Neutrophil (primary cell): Measurements from ENCODE around the gene CRTAC1.

Experiments used
- H3K27ac ChIP-seq: fragments of 200-600 bp; sonication (generic); 2 replicates; pipeline ENCODE4 v1.5.1; 2016; ENCODE audit warnings: mild to moderate bottlenecking, moderate library complexity
- H3K27me3 ChIP-seq: fragments of 200-600 bp; sonication (generic); 2 replicates; pipeline ENCODE4 v1.6.0; 2016; ENCODE audit warnings: mild to moderate bottlenecking
- H3K36me3 ChIP-seq: fragments of 200-600 bp; sonication (generic); 2 replicates; pipeline ENCODE4 v1.5.1; 2017
- H3K4me1 ChIP-seq, 2 experiments: fragments of 200-600 bp in 1 of 2; sonication (generic) in 1 of 2; 1 replicate in 1 of 2; 2 replicates in 1 of 2; pipeline versions ENCODE4 v1.5.1 to v1.6.1; 2013 to 2016; ENCODE audit warnings: low read depth in 1 of 2, low read length in 1 of 2, mild to moderate bottlenecking in 1 of 2, moderate library complexity in 1 of 2; ENCODE audit not compliant: control insufficient read depth in 1 of 2, insufficient read depth in 1 of 2
- H3K4me3 ChIP-seq, 2 experiments: fragments of 200-600 bp in 1 of 2; sonication (generic) in 1 of 2; 1 replicate in 1 of 2; 2 replicates in 1 of 2; pipeline ENCODE4 v1.5.1; 2013 to 2016; ENCODE audit warnings: low read depth in 1 of 2, low read length in 1 of 2, mild to moderate bottlenecking in 1 of 2, moderate library complexity in 1 of 2
- H3K9me3 ChIP-seq: fragments of 200-600 bp; sonication (generic); 2 replicates; pipeline ENCODE4 v1.5.1; 2016
- TF ChIP-seq, protein P1 (sequence below): fragments of 200-600 bp; sonication (generic); IDR thresholded peaks from 2 replicates; pipeline ENCODE4 v1.5.1; 2016; ENCODE audit warnings: antibody characterized with exemption

The CRTAC1 gene

GRCh38 chr10:97898429-97898828 lies 132.0 kb downstream of the CRTAC1 start:
- TF ChIP-seq, protein P1, sequence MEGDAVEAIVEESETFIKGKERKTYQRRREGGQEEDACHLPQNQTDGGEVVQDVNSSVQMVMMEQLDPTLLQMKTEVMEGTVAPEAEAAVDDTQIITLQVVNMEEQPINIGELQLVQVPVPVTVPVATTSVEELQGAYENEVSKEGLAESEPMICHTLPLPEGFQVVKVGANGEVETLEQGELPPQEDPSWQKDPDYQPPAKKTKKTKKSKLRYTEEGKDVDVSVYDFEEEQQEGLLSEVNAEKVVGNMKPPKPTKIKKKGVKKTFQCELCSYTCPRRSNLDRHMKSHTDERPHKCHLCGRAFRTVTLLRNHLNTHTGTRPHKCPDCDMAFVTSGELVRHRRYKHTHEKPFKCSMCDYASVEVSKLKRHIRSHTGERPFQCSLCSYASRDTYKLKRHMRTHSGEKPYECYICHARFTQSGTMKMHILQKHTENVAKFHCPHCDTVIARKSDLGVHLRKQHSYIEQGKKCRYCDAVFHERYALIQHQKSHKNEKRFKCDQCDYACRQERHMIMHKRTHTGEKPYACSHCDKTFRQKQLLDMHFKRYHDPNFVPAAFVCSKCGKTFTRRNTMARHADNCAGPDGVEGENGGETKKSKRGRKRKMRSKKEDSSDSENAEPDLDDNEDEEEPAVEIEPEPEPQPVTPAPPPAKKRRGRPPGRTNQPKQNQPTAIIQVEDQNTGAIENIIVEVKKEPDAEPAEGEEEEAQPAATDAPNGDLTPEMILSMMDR: no peak
- Histone ChIP-seq H3K36me3 (no peaks in the 10 kb centered on the region), H3K9me3 (no peaks in the 10 kb centered on the region), H3K4me3 (no peak overlapping the region), H3K4me1 (no peaks in the 10 kb centered on the region), H3K27me3 (peaks cover 10% of the 10 kb centered on the region), H3K27ac (no peak overlapping the region)

- TF ChIP-seq, protein P1: no peak
- Histone ChIP-seq H3K9me3 (no peaks in the 10 kb centered on the region), H3K4me3 (no peak overlapping the region), H3K4me1 (no peaks in the 10 kb centered on the region), H3K27me3 (peaks cover 25% of the 10 kb centered on the region), H3K27ac (no peak overlapping the region), H3K36me3 (no peaks in the 10 kb centered on the region)
Observed at GRCh38 chr10:97896756-97897358, 133.6 kb downstream of the CRTAC1 start.

DNA sequence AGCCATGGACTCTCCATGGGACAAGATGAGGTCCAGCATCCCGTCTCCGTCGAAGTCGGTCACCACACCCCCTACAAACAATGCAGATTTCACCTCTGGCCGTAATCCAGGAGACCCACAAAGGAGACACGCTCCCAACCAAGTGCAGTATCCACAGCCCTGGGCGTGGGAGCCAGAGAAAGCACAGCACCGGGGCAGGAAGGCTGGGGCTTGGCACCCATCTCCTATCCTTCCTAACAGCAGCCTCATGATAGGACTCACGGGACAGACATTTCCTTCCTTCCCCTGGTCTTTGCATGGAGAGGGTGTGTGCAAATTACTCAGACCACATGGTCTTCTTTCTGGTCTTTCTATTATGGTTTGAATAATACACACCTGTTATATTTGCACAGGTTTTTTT lies 134.5 kb downstream of the CRTAC1 start:
- H3K27ac ChIP-seq: no peak overlapping the region
- H3K9me3 ChIP-seq: no peaks in the 10 kb centered on the region
- TF ChIP-seq, protein P1: no peak
- H3K27me3 ChIP-seq: peaks cover 30% of the 10 kb centered on the region
- no peaks in the 10 kb centered on the region for H3K36me3 ChIP-seq
- H3K4me1 ChIP-seq: no peaks in the 10 kb centered on the region
- no peak overlapping the region for H3K4me3 ChIP-seq

GRCh38 chr10:97895084-97895483 lies 135.3 kb downstream of the CRTAC1 start:
- Histone ChIP-seq H3K27ac (no peak overlapping the region), H3K27me3 (peaks cover 30% of the 10 kb centered on the region), H3K4me3 (no peak overlapping the region), H3K36me3 (no peaks in the 10 kb centered on the region), H3K4me1 (no peaks in the 10 kb centered on the region), H3K9me3 (no peaks in the 10 kb centered on the region)
- TF ChIP-seq, protein P1: no peak

DNA sequence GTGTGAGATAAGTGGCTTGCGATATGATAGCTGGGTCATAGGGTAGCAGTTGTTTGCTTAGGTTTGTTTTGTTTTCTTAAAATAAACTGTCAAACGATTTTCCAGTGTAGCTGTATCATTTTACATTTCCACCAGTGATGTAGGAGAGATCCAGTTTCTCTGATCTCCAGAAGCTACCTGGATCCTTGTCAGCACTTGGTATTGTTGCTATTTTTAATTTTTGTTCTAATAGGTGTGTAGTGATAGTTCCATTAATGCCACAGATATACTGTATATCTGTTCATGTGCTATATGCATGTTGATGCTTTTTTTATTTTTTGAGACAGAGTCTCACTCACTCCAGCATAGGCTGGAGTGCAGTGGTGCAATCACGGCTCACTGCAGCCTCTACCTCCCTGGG lies 136.3 kb downstream of the CRTAC1 start:
- TF ChIP-seq, protein P1: no peak

More for the DNA sequence above, 136.3 kb downstream of the CRTAC1 start:
- Histone ChIP-seq H3K27me3 (peaks cover 30% of the 10 kb centered on the region), H3K9me3 (no peaks in the 10 kb centered on the region), H3K4me3 (no peak overlapping the region), H3K4me1 (no peaks in the 10 kb centered on the region), H3K36me3 (no peaks in the 10 kb centered on the region), H3K27ac (no peak overlapping the region)
